Thyroid gland (tissue), 4 donors: ENCODE measurements around the gene ZNF394.

Experiments
- POLR2A ChIP-seq, 2 donors: fragments of 450-650 bp; IDR thresholded peaks; one replicate each; pipeline ENCODE4 v1.6.1; 2017; ENCODE audit warnings: antibody characterized with exemption in 2 of 2, mild to moderate bottlenecking in 2 of 2, moderate library complexity in 1 of 2
- TF ChIP-seq, protein P1 (sequence below), 6 experiments: fragments of 200-600 bp in 3 of 6; fragments of 450-650 bp in 3 of 6; sonication (generic) in 3 of 6; IDR thresholded peaks; one replicate each; pipeline ENCODE4 v1.5.1; 2016 to 2019; ENCODE audit warnings: antibody characterized with exemption in 6 of 6, mild to moderate bottlenecking in 2 of 6, inconsistent platforms in 1 of 6, moderate library complexity in 1 of 6

DNA sequence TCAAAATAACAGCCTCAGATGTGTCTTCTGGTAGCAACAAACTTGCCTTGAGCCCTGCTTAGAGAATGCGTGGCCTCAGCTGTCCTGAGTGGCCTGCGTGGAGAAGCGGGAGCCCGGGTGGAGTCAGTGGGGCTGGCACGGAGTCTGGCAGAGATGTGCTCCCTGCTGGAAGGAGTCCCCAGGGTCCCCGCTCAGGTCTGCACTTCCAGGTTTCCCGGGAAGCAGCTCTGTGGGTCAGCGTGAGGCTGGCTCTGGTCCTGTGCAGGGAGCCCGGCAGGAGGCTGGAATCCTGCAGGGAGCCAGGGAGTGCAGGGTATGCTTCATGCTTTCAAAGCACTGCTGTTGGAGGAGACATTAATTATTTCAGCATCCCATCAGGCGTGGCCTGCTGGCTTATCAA lies 51.2 kb downstream of the ZNF394 start:
- TF ChIP-seq, protein P1, sequence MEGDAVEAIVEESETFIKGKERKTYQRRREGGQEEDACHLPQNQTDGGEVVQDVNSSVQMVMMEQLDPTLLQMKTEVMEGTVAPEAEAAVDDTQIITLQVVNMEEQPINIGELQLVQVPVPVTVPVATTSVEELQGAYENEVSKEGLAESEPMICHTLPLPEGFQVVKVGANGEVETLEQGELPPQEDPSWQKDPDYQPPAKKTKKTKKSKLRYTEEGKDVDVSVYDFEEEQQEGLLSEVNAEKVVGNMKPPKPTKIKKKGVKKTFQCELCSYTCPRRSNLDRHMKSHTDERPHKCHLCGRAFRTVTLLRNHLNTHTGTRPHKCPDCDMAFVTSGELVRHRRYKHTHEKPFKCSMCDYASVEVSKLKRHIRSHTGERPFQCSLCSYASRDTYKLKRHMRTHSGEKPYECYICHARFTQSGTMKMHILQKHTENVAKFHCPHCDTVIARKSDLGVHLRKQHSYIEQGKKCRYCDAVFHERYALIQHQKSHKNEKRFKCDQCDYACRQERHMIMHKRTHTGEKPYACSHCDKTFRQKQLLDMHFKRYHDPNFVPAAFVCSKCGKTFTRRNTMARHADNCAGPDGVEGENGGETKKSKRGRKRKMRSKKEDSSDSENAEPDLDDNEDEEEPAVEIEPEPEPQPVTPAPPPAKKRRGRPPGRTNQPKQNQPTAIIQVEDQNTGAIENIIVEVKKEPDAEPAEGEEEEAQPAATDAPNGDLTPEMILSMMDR (IDR thresholded peaks at IDR 0.05): no peak
- TF ChIP-seq POLR2A (IDR thresholded peaks at IDR 0.05): no peak
